Muscle of leg (tissue), 11 donors: ENCODE data around the gene IDI2. TPM values are rescaled to one million over a fixed set of nuclear protein-coding genes. Genes with fewer than 3 reads are reported as not detected.

Source experiments
- DNase-seq: peaks from one replicate; pipeline ENCODE4 v3.0.0; 2013
- H3K27ac ChIP-seq: one replicate; pipeline ENCODE4 v1.5.1; 2013; ENCODE audit warnings: mild to moderate bottlenecking, low read length, control low read depth
- H3K27me3 ChIP-seq: one replicate; pipeline ENCODE4 v1.6.1; 2013; ENCODE audit warnings: low read length; ENCODE audit not compliant: control insufficient read depth, insufficient read depth
- H3K36me3 ChIP-seq: one replicate; pipeline ENCODE4 v1.6.1; 2013; ENCODE audit warnings: low read length; ENCODE audit not compliant: control insufficient read depth, insufficient read depth
- H3K4me1 ChIP-seq: one replicate; pipeline ENCODE4 v1.6.1; 2013; ENCODE audit warnings: low read length; ENCODE audit not compliant: control insufficient read depth, insufficient read depth
- H3K4me3 ChIP-seq: one replicate; pipeline ENCODE4 v1.5.1; 2013; ENCODE audit warnings: low read length, control low read depth
- H3K9me3 ChIP-seq: replicated peaks from 2 replicates; pipeline ENCODE4 v1.6.1; 2013; ENCODE audit warnings: low read depth, low read length; ENCODE audit not compliant: control insufficient read depth
- WGBS: methylation state at CpG from one replicate; pipeline ENCODE4 v1.1.5; 2013; ENCODE audit warnings: missing lambda C conversion rate; ENCODE audit not compliant: insufficient coverage; 5-methylcytosine and 5-hydroxymethylcytosine counted together
- polyA plus RNA-seq, 8 donors: library from polyadenylated mRNA; unstranded; fragments of 120-200 nt; gene quantifications; one replicate each; pipeline versions ENCODE4 v1.2.1 to v1.2.3, GENCODE V29; 2013; ENCODE audit warnings: inconsistent platforms in 1 of 8, low replicate concordance in 1 of 8; ENCODE audit not compliant: insufficient read length in 8 of 8, insufficient read depth in 1 of 8
- total RNA-seq: library from RNA; stranded (reverse); fragments of 120-200 nt; gene quantifications from one replicate; pipeline ENCODE4 v1.2.4, GENCODE V29; 2013

Gene IDI2
- total and polyA plus RNA-seq, 9 donors, result 0.11 to 0.15 (median 0.11) TPM; not detected in 6

DNA sequence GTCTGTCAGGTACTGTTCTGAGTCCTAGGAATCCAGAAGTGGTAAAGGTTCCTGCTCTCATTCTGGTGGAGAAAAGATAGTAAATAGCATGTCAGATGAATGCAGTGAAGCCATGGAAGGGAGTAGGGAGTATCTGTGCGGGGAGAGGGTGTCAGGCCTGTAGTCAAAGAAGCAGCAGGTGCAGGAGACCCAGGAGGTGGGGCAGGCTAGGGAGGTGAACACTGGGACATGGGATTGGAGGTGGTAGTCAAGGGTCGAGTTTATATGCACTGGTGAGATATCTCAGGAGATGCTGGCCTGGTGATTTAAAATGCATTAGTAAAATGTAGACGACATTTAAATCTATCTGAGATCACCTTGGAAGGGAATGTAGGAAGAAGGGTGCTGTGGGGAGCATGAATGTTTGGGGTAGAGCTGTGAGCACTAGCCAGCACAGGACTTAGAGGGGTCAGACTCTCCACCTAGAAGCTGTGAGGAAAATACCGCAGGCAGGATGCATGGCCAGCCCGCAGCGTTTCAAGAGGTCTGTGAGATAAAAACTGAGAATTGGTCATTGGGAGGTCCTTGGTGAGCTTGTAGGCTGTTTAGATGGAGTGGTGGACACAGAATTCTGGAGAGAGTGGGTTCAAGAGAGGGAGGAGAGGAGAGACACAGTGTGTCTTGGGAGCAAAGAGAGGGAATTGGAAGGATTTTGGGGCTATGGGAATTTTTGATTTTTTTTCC, 30.7 kb downstream of the IDI2 start:
- Histone ChIP-seq H3K4me3 (no peak overlapping the region), H3K36me3 (peaks cover 63% of the 10 kb centered on the region), H3K4me1 (peaks cover 2% of the 10 kb centered on the region), H3K27ac (no peak overlapping the region), H3K9me3 (no peaks in the 10 kb centered on the region), H3K27me3 (no peaks in the 10 kb centered on the region)
- no peak for DNase-seq
- 94% methylated on average over 6 of the region's 6 CpGs for WGBS

- H3K36me3 ChIP-seq, result peaks cover 43% of the 10 kb centered on the region
- no peaks in the 10 kb centered on the region for H3K9me3 ChIP-seq
- no peaks in the 10 kb centered on the region for H3K27me3 ChIP-seq
- peaks cover 11% of the 10 kb centered on the region for H3K4me1 ChIP-seq
- peak; percentile 48 for DNase-seq
- no peak overlapping the region for H3K4me3 ChIP-seq
- no peak overlapping the region for H3K27ac ChIP-seq
Observed at GRCh38 chr10:992871-993270, 32.8 kb downstream of the IDI2 start.

DNA sequence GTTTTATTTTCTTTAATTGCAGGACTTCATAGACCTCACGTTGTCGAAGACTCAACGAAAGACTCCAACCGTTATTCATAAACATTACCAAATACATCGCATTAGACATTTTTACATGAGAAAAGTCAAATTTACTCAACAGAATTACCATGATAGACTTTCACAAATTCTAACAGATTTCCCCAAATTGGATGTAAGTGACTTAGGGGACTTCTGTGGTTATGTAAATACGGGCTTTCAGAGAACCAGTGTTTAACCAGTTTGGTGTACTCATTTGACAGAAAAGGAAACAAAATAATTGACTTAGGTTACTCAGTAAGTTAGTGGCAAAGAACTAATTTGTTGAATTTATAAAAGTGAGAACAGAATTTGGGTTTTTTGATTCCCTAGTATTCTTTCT, 33.2 kb downstream of the IDI2 start:
- Histone ChIP-seq H3K4me1 (peaks cover 14% of the 10 kb centered on the region), H3K36me3 (peaks cover 39% of the 10 kb centered on the region), H3K4me3 (no peak overlapping the region), H3K27ac (no peak overlapping the region), H3K9me3 (no peaks in the 10 kb centered on the region), H3K27me3 (no peaks in the 10 kb centered on the region)
- no peak for DNase-seq
- no CpG with 5 or more reads among the region's 6 CpGs for WGBS

GRCh38 chr10:990808-991207, 34.9 kb downstream of the IDI2 start:
- WGBS, result 90% methylated on average over 6 of the region's 6 CpGs
- peaks cover 26% of the 10 kb centered on the region for H3K36me3 ChIP-seq
- DNase-seq, result no peak
- H3K4me3 ChIP-seq, result no peak overlapping the region
- peaks cover 17% of the 10 kb centered on the region for H3K4me1 ChIP-seq
- H3K9me3 ChIP-seq, result no peaks in the 10 kb centered on the region
- no peaks in the 10 kb centered on the region for H3K27me3 ChIP-seq
- H3K27ac ChIP-seq, result no peak overlapping the region

DNA sequence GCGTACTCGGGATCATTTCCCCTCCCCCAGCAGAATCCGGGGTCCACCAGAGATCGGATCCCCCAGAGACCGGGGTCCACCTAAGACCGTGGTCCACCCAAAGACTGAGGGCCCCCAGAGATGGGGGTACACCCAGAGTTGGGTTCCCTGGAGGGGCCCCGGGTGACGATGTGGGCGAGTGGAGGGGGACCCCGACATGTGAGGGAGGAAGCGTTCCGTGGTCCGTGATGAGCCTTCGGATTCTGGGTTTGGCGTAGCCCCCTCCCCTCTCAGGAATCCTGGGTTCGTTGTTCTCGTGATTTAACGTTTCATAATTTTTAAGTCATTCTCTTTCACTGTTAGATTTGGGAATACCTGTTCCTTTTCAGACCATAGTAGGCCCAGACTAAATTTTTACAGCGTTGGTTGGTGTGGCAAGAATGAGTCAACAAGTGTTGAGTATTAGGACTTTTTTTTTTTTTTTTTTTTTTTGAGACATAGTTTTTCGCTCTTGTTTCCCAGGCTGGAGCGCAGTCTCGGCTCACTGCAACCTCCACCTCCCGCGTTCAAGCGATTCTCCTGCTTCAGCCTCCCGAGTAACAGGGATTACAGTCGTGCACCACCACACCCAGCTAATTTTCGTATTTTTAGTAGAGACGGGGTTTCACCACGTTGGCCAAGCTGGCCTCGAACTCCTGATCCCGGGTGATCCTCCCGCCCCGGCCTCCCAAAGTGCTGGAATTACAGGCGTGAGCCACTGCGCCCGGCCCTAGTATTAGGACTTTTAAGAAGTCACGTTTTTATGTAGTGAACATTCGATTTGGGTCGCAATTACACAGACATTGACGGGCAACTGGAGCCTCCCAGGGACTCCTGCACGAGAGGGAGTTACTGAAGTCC, 36.8 kb downstream of the IDI2 start:
- peaks cover 14% of the 10 kb centered on the region for H3K36me3 ChIP-seq
- H3K9me3 ChIP-seq, result no peaks in the 10 kb centered on the region
- H3K4me3 ChIP-seq, result peak overlapping the region; percentile 99
- no peaks in the 10 kb centered on the region for H3K27me3 ChIP-seq
- WGBS, result 43% methylated on average over 27 of the region's 42 CpGs
- DNase-seq, result no peak
- H3K27ac ChIP-seq, result peak overlapping the region; percentile 96
- peaks cover 17% of the 10 kb centered on the region for H3K4me1 ChIP-seq

DNA sequence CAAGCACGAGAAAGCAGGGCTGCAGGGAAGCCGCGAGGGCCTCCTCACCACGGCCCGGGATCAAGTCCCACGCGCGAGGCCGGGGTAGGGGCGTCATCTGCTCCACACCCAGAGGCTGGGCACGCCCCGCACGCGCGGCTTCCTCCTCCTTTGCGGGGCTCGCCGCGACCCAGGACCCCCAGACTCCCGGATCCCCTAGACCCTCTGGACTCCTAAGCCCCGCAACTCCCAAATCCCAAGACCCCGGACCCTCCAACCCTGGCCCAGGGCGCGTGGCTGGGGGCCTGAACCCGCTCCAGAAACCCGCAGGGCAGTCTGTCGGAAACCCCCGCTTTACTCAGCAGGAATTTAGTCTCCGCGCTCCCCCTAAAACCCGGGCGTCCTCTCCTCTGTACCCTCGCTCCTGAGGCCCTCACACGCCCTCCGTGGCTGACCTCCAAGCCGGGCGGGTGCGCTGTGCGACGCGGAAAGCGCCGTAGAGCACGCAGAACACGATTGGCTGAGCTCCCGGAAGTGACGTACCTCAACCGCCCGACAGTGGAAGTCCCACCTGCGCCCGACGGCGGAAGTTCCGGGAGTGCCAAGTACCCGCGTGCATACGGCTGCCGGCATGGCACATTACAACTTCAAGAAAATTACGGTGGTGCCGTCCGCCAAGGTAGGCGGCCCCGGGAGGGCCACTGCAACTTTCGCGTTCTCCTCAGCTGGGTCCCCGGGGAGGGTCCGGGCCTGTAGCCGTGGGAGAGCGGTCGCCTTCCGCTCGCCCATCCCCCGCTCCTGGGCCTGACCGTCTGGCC, 37.6 kb downstream of the IDI2 start, which contains the start of gene GTPBP4:
Gene GTPBP4 (plus strand): TSS at position 565 of the 797 bp plus-strand sequence. CDS start 46 bp downstream, at position 611.
- Histone ChIP-seq H3K9me3 (no peaks in the 10 kb centered on the region), H3K4me1 (peaks cover 17% of the 10 kb centered on the region), H3K27ac (peak within 1 kb of the TSS; percentile 96), H3K4me3 (peak within 1 kb of the TSS; percentile 99), H3K27me3 (no peaks in the 10 kb centered on the region), H3K36me3 (peaks cover 7% of the 10 kb centered on the region)
- WGBS, result under 1% methylated on average over 74 of the region's 74 CpGs
- DNase-seq, result peak; percentile 100

DNA sequence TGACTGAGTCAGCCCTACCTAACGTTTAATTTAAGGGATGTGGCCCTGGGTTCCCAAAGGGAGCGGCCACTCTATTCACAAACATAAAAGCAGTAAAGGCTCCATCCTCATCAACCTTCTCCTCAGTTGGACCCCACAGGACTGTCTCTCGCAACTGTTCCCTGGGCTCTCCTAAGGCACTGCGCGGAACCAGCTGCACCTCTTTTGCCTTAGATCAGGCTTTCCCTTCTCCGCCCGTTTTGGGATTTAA, 38.1 kb downstream of the IDI2 start:
- Histone ChIP-seq H3K9me3 (no peaks in the 10 kb centered on the region), H3K27me3 (no peaks in the 10 kb centered on the region), H3K27ac (peak overlapping the region; percentile 96), H3K36me3 (peaks cover 2% of the 10 kb centered on the region), H3K4me3 (peak overlapping the region; percentile 99), H3K4me1 (peaks cover 17% of the 10 kb centered on the region)
- WGBS, result 2% methylated on average over 7 of the region's 7 CpGs
- DNase-seq, result no peak

- no peaks in the 10 kb centered on the region for H3K27me3 ChIP-seq
- no peak for DNase-seq
- 38% methylated on average over 6 of the region's 14 CpGs for WGBS
- no peaks in the 10 kb centered on the region for H3K9me3 ChIP-seq
- H3K27ac ChIP-seq, result peak overlapping the region; percentile 96
- H3K4me1 ChIP-seq, result peaks cover 17% of the 10 kb centered on the region
- H3K36me3 ChIP-seq, result peaks cover 2% of the 10 kb centered on the region
- peak overlapping the region; percentile 99 for H3K4me3 ChIP-seq
Observed at GRCh38 chr10:986881-987619, 38.6 kb downstream of the IDI2 start.

DNA sequence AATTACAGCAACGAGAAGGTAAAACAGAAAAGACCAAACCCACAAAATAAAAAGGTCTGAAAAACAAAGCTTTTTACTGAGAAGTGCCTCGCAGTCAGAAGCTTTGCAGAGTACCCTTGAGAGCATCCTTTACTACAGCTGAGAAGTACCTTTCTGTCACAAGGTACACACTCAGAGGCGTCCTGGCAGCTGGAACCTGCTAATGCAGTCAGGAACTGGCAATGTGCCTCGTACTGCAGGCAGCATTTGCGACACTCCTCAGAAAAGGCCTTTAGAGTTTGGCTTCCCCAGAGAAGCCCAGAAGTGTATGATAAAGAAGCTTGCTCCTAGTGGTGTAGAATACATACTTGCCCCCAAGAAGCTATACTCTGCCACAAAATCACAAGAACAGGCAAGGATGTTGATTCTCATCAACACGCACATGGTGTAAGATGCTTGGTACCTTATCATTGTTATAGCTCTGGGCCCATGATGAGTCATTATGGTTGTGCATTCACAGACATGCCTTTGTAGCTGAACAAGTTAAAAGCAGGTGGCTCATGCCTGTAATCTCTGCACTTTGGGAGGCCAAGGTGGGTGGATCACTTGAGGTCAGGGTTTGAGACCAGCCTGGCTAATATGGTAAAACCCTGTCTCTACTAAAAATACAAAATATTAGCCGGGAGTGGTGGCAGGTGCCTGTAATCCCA, 39.4 kb downstream of the IDI2 start:
- Histone ChIP-seq H3K4me1 (peaks cover 17% of the 10 kb centered on the region), H3K27ac (no peak overlapping the region), H3K4me3 (no peak overlapping the region), H3K36me3 (peaks cover 2% of the 10 kb centered on the region), H3K27me3 (no peaks in the 10 kb centered on the region), H3K9me3 (no peaks in the 10 kb centered on the region)
- DNase-seq, result no peak
- 74% methylated on average over 4 of the region's 7 CpGs for WGBS
